Skin of body (tissue), 2 donors: Measurements from ENCODE around the gene PIEZO1. TPM values are rescaled to one million over a fixed set of nuclear protein-coding genes. Genes with fewer than 3 reads are reported as not detected.

Experiments used
- DNase-seq: peaks from one replicate; lab custom pipeline; 2025; lab: John Stamatoyannopoulos, UW
- total RNA-seq: library from RNA; depleted of rRNA; stranded (reverse); fragments of >200 nt; gene quantifications from one replicate; pipeline ENCODE4 v1.2.3, GENCODE V29; 2014

The PIEZO1 gene
- total RNA-seq, 1 donor from 2014 or later, result 84.4 TPM

GRCh38 chr16:88706229-88706964, 78.6 kb downstream of the PIEZO1 start, which contains the start of the genes CTU2 and RNF166:
TSS of gene CTU2 (plus strand) at chr16:88706503. CDS start at chr16:88706531, 28 bp downstream.
TSS of gene RNF166 (minus strand) at chr16:88706408. CDS start at chr16:88706325, 83 bp downstream.
- peak; percentile 63 for DNase-seq

- DNase-seq, result no peak
Measured at GRCh38 chr16:88705801-88706228, 79.2 kb downstream of the PIEZO1 start.

- DNase-seq, result no peak
Measured at GRCh38 chr16:88705076-88705684, 79.8 kb downstream of the PIEZO1 start.

- DNase-seq, result no peak
Measured at GRCh38 chr16:88703486-88704309, 81.3 kb downstream of the PIEZO1 start.

GRCh38 chr16:88702371-88703210, 82.4 kb downstream of the PIEZO1 start:
- no peak for DNase-seq

GRCh38 chr16:88701581-88702370, 83.2 kb downstream of the PIEZO1 start:
- DNase-seq, result no peak

GRCh38 chr16:88700636-88701482, 84.2 kb downstream of the PIEZO1 start:
- peak; percentile 12 for DNase-seq

- no peak for DNase-seq
Measured at GRCh38 chr16:88700322-88700635, 84.7 kb downstream of the PIEZO1 start.

- no peak for DNase-seq
Measured at GRCh38 chr16:88699180-88699579, 85.8 kb downstream of the PIEZO1 start.

- no peak for DNase-seq
Measured at GRCh38 chr16:88698646-88699045, 86.4 kb downstream of the PIEZO1 start.

GRCh38 chr16:88697831-88698615, 87.0 kb downstream of the PIEZO1 start:
- DNase-seq, result no peak

- DNase-seq, result no peak
Measured at GRCh38 chr16:88697116-88697830, 87.7 kb downstream of the PIEZO1 start.

- no peak for DNase-seq
Measured at GRCh38 chr16:88696441-88696840, 88.6 kb downstream of the PIEZO1 start.

- no peak for DNase-seq
Measured at GRCh38 chr16:88695753-88696152, 89.3 kb downstream of the PIEZO1 start.

- no peak for DNase-seq
Measured at GRCh38 chr16:88695218-88695617, 89.8 kb downstream of the PIEZO1 start.

- DNase-seq, result no peak
Measured at GRCh38 chr16:88694221-88695087, 90.6 kb downstream of the PIEZO1 start.
